ENCODE results near the gene FFAR3.

GRCh38 chr19:35320065-35320713 is 38.1 kb upstream of the FFAR3 start:
- TF ChIP-seq EZH2 (IDR thresholded peaks at IDR 0.05; ENCODE audit: borderline replicate concordance, low read length) (no peak), CTCF (conservative IDR thresholded peaks at IDR 0.05 in 1 of 2, IDR thresholded peaks at IDR 0.05 in 1 of 2; ENCODE audit: extremely low read depth in 1 of 2, insufficient read depth in 1 of 2, low read depth in 1 of 2, low read length in 2 of 2) (no peak)
